ENCODE measurements around the gene ELMOD1.
A peak's percentile ranks its signal among the peaks of the same experiment; 100 is the strongest.

ELMOD1 gene

DNA sequence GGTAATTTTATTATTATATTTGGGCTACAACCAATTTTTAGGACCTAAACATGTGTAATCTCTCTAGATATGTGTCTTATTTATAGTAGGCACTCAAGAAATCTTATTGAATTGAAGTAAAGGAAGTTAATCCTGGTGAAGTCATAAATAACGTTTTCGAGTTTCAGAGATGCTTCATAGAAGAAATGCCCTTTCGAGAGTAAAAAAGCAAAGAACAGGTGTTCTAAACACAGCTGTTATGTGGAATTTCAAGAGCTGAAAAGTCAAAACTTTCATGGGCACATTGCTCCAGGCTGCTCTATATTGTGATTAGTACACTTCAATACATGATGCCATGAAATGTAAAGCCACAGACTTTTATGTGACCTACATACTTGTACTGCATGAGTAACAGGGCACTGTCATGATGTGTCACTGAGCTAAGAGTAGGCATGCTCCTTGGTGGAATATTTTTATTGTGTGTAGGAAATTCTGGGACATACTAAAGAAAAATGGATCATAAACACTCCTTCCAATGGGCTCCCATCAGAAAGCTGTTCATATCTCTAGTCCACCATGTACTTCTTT is 7.2 kb upstream of the ELMOD1 start:
- TF ChIP-seq, protein P1, sequence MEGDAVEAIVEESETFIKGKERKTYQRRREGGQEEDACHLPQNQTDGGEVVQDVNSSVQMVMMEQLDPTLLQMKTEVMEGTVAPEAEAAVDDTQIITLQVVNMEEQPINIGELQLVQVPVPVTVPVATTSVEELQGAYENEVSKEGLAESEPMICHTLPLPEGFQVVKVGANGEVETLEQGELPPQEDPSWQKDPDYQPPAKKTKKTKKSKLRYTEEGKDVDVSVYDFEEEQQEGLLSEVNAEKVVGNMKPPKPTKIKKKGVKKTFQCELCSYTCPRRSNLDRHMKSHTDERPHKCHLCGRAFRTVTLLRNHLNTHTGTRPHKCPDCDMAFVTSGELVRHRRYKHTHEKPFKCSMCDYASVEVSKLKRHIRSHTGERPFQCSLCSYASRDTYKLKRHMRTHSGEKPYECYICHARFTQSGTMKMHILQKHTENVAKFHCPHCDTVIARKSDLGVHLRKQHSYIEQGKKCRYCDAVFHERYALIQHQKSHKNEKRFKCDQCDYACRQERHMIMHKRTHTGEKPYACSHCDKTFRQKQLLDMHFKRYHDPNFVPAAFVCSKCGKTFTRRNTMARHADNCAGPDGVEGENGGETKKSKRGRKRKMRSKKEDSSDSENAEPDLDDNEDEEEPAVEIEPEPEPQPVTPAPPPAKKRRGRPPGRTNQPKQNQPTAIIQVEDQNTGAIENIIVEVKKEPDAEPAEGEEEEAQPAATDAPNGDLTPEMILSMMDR (IDR thresholded peaks at IDR 0.05; ENCODE audit: borderline replicate concordance, insufficient read depth, low read depth, low read length), result no peak
- no peak overlapping the region for H3K4me3 ChIP-seq (ENCODE audit: low read depth, low read length)

DNA sequence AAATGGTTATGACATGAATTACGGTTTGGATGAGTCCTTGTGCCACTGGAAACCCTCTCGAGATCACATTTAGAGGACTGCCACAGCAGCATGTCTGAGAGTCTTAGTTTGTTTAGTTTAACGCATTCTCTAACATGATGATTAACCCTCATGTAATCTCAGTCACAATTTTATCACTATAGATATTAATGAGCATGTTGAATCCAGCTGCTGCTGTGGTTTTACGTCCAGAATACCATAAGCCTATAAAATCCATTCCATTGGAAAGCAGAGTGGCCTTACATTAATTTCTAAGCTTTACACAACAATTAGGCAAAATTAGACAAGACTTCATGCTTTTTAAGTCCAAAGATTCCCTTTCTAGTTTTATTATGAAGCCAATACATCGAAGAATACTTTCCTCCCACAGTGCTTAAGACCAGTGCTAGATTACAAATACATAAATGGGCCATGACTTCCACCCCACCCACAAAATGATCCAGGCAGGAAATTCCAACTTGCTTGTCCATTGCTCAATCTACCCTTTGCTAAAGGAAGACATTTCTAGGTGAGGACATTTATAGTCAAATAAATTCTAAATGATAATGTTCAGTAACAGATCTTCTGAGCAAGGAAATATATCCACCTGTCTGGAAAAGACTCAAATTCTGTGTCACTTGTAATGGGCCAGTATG is 3.5 kb upstream of the ELMOD1 start:
- no peak overlapping the region for H3K4me3 ChIP-seq (ENCODE audit: low read depth, low read length)
- TF ChIP-seq, protein P1 (IDR thresholded peaks at IDR 0.05; ENCODE audit: borderline replicate concordance, insufficient read depth, low read depth, low read length), result no peak

DNA sequence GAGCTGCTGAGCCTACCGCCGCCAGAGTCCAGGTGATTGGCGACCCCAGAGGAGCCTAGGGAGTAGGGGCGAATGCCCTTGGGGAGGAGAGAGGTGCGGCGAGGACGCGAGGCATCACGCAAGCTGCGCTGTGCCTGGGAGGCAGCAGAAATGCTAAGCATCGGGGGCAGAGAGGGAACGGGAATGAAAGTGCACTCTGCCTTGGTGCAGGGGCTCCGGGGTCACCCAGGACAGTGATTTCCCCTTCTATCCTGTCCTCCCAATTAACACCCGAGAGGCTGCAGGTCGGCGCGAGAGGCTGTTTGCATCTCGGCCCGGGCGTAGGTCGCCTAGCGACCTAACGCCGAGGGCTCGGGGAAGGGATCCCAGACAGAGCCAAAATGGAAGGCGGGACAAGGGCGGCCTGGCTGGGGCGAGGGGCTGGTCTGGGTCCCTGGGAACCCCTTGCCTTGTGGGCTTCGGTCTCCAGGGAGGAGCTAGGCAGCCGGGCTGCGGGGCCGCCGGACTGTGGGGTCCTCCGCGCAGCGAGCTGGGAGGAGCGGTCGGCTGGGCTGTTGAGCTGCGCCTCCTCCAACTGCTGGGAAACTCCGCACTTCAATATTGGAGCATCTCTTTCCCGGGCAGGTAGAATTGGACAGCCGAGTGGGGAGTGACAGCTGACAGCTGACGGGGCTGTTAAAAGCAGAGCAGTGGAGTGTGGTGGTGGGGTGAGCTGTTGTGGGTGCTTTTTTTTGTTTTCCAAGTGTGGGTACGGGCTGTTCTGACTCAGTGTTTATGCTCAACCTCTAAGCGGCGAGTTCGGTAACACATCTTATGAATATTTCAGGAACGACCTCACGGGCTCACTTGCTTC is 657 bp downstream of the ELMOD1 start:
- TF ChIP-seq, protein P1 (IDR thresholded peaks at IDR 0.05; ENCODE audit: borderline replicate concordance, insufficient read depth, low read depth, low read length), result no peak
- peak overlapping the region; percentile 52 for H3K4me3 ChIP-seq (ENCODE audit: low read depth, low read length)

DNA sequence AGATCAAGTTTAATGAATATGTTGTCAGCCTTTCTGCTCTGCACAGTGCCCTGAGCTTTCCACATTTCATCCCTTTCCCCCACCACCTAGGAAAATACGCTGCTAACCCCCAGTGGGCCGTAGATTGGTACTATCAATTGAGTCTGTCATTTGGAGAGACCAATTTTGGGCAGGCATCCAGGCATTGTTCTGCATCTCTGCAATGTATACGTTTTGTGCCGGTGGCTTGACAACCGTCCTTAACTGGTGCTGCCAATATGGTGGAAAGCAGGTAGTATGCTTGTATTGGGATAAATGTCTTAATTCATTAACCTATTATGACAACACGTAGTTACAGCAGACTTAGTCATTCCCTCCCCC is 1.3 kb downstream of the ELMOD1 start:
- TF ChIP-seq, protein P1 (IDR thresholded peaks at IDR 0.05; ENCODE audit: borderline replicate concordance, insufficient read depth, low read depth, low read length), result no peak
- H3K4me3 ChIP-seq (ENCODE audit: low read depth, low read length), result no peak overlapping the region

DNA sequence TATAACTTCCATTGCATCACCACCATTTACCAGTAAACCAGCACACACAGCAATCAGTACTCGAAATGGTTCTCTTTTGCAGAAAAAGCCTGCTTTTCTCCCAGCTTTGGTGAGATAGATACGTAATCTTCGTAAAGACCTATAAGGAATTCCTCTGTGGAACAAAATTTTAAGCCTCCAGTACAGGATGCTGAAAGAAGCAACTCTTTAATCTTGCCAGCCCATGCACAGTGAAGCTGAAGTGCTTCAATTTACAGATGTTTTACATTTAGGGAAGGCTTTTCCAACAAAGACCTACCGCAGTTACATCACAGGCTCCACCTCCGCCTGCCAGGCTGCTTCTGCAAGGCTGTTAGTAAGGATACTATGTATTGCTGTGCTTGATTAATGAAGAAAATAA is 1.9 kb downstream of the ELMOD1 start:
- TF ChIP-seq, protein P1 (IDR thresholded peaks at IDR 0.05; ENCODE audit: borderline replicate concordance, insufficient read depth, low read depth, low read length), result no peak
- H3K4me3 ChIP-seq (ENCODE audit: low read depth, low read length), result no peak overlapping the region

DNA sequence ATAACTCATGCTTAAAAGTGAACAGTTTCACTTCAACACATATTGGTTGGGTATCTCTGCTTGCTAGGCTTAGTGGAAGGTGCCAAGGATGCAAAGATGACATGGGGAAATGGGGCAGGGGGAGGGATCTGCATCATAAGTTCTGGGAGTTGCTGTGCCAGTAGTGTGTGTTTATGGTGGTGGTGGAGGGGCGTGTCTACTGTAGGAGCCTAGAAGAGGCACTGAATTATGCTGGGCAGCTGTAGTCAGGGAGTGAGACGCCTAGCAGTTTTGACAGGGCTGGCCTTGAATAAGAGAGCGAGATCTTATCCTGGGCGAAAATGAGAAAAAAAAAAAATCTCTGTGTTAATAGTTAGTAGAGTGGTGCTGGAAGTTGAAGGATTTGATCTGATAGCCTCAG is 3.0 kb downstream of the ELMOD1 start:
- TF ChIP-seq, protein P1 (IDR thresholded peaks at IDR 0.05; ENCODE audit: borderline replicate concordance, insufficient read depth, low read depth, low read length), result no peak
- no peak overlapping the region for H3K4me3 ChIP-seq (ENCODE audit: low read depth, low read length)
